NCI-H82 (cell line): ENCODE data around the gene LARGE1.
A peak's percentile ranks its signal among the peaks of the same experiment; 100 is the strongest.
"Not testable (repeated sequence)": the region's sequence is repeated elsewhere in the genome, so short reads cannot be mapped to it uniquely, and the experiment has no call there.

ENCODE experiments used
- DNase-seq: peaks from one replicate; lab custom pipeline; 2025; lab: John Stamatoyannopoulos, UW

The LARGE1 gene

GRCh38 chr22:33593818-33594217, 326.5 kb downstream of the LARGE1 start:
- DNase-seq = peak; percentile 66

- no peak for DNase-seq
Measured at GRCh38 chr22:33591946-33592345, 328.3 kb downstream of the LARGE1 start.

GRCh38 chr22:33589297-33589696, 331.0 kb downstream of the LARGE1 start:
- DNase-seq = no peak

- DNase-seq = no peak
Measured at GRCh38 chr22:33588860-33589259, 331.4 kb downstream of the LARGE1 start.

GRCh38 chr22:33584152-33584551, 336.1 kb downstream of the LARGE1 start:
- no peak for DNase-seq

GRCh38 chr22:33582822-33583400, 337.4 kb downstream of the LARGE1 start:
- no peak for DNase-seq

GRCh38 chr22:33580310-33580709, 340.0 kb downstream of the LARGE1 start:
- DNase-seq = no peak

- DNase-seq = peak; percentile 77
Measured at GRCh38 chr22:33579448-33580093, 340.7 kb downstream of the LARGE1 start.

GRCh38 chr22:33578752-33579151, 341.5 kb downstream of the LARGE1 start:
- no peak for DNase-seq

- peak; percentile 45 for DNase-seq
Measured at GRCh38 chr22:33577862-33578411, 342.3 kb downstream of the LARGE1 start.

- DNase-seq = no peak
Measured at GRCh38 chr22:33576205-33576604, 344.1 kb downstream of the LARGE1 start.

GRCh38 chr22:33575771-33576170, 344.5 kb downstream of the LARGE1 start:
- no peak for DNase-seq

- DNase-seq = no peak
Measured at GRCh38 chr22:33575041-33575440, 345.2 kb downstream of the LARGE1 start.

GRCh38 chr22:33573479-33573878, 346.8 kb downstream of the LARGE1 start:
- no peak for DNase-seq

- no peak for DNase-seq
Measured at GRCh38 chr22:33572086-33572485, 348.2 kb downstream of the LARGE1 start.

- no peak for DNase-seq
Measured at GRCh38 chr22:33570110-33570509, 350.2 kb downstream of the LARGE1 start.

GRCh38 chr22:33569559-33569958, 350.7 kb downstream of the LARGE1 start:
- peak; percentile 84 for DNase-seq

GRCh38 chr22:33569018-33569417, 351.3 kb downstream of the LARGE1 start:
- DNase-seq = peak; percentile 82

GRCh38 chr22:33566495-33566894, 353.8 kb downstream of the LARGE1 start:
- not testable (repeated sequence) for DNase-seq

- no peak for DNase-seq
Measured at GRCh38 chr22:33565580-33565995, 354.7 kb downstream of the LARGE1 start.

GRCh38 chr22:33564683-33565082, 355.6 kb downstream of the LARGE1 start:
- no peak for DNase-seq

GRCh38 chr22:33563220-33563964, 356.9 kb downstream of the LARGE1 start:
- no peak for DNase-seq

- DNase-seq = no peak
Measured at GRCh38 chr22:33562501-33562900, 357.8 kb downstream of the LARGE1 start.
